Skeletal muscle tissue (tissue), 4 donors: ENCODE data around the gene GNG4. TPM values are rescaled to one million over a fixed set of nuclear protein-coding genes. Genes with fewer than 3 reads are reported as not detected.
"Not testable (repeated sequence)": the region's sequence is repeated elsewhere in the genome, so short reads cannot be mapped to it uniquely, and the experiment has no call there.

Source experiments
- H3K27ac ChIP-seq: one replicate; pipeline ENCODE4 v1.7.0; 2013; ENCODE audit warnings: mild to moderate bottlenecking, low read depth, low read length, inconsistent platforms
- H3K27me3 ChIP-seq, 3 donors: one replicate each; pipeline ENCODE4 v1.7.0; 2013; ENCODE audit warnings: low read length in 3 of 3; ENCODE audit not compliant: control insufficient read depth in 3 of 3, insufficient read depth in 3 of 3
- H3K36me3 ChIP-seq, 3 donors: one replicate each; pipeline ENCODE4 v1.7.0; 2013; ENCODE audit warnings: low read length in 3 of 3; ENCODE audit not compliant: control insufficient read depth in 3 of 3, insufficient read depth in 3 of 3
- H3K4me1 ChIP-seq, 3 donors: one replicate each; pipeline ENCODE4 v1.7.0; 2013; ENCODE audit warnings: low read length in 3 of 3, mild to moderate bottlenecking in 3 of 3; ENCODE audit not compliant: control insufficient read depth in 3 of 3, insufficient read depth in 3 of 3
- H3K4me3 ChIP-seq, 3 donors: one replicate each; pipeline ENCODE4 v1.7.0; 2013; ENCODE audit warnings: low read length in 3 of 3
- H3K9ac ChIP-seq, 3 donors: one replicate each; pipeline ENCODE4 v1.7.0; 2013; ENCODE audit warnings: low read length in 3 of 3, mild to moderate bottlenecking in 3 of 3, moderate library complexity in 2 of 3, low read depth in 1 of 3
- H3K9me3 ChIP-seq, 3 donors: one replicate each; pipeline ENCODE4 v1.7.0; 2013; ENCODE audit warnings: low read length in 3 of 3; ENCODE audit not compliant: control insufficient read depth in 3 of 3
- total RNA-seq: library from RNA; depleted of rRNA; stranded (reverse); fragments of >200 nt; gene quantifications from one replicate; pipeline ENCODE4 v1.2.3, GENCODE V29; 2014
- donor health status: Osteomylitis.

Gene GNG4
- total RNA-seq, 1 donor from 2014 or later, result 1.0 TPM

GRCh38 chr1:235628316-235629005, 21.1 kb downstream of the GNG4 start:
- Histone ChIP-seq H3K27me3 (peaks cover 0 to 6% (median 0%) of the 10 kb centered on the region in 3 donors), H3K9me3 (no peaks in the 10 kb centered on the region), H3K9ac (no peak overlapping the region), H3K4me3 (no peak overlapping the region), H3K27ac (no peak overlapping the region), H3K4me1 (no peaks in the 10 kb centered on the region), H3K36me3 (no peaks in the 10 kb centered on the region)

GRCh38 chr1:235625831-235626230, 23.8 kb downstream of the GNG4 start:
- H3K36me3 ChIP-seq, result no peaks in the 10 kb centered on the region
- no peak overlapping the region for H3K9ac ChIP-seq
- no peak overlapping the region for H3K4me3 ChIP-seq
- H3K27ac ChIP-seq, result no peak overlapping the region
- H3K27me3 ChIP-seq, result no peaks in the 10 kb centered on the region
- H3K9me3 ChIP-seq, result no peaks in the 10 kb centered on the region
- H3K4me1 ChIP-seq, result no peaks in the 10 kb centered on the region

GRCh38 chr1:235625340-235625739, 24.2 kb downstream of the GNG4 start:
- no peak overlapping the region for H3K27ac ChIP-seq
- no peaks in the 10 kb centered on the region for H3K27me3 ChIP-seq
- no peaks in the 10 kb centered on the region for H3K9me3 ChIP-seq
- H3K4me3 ChIP-seq, result no peak overlapping the region
- no peaks in the 10 kb centered on the region for H3K4me1 ChIP-seq
- H3K9ac ChIP-seq, result no peak overlapping the region
- H3K36me3 ChIP-seq, result no peaks in the 10 kb centered on the region

- Histone ChIP-seq H3K27me3 (no peaks in the 10 kb centered on the region), H3K27ac (no peak overlapping the region), H3K4me1 (no peaks in the 10 kb centered on the region), H3K9me3 (no peaks in the 10 kb centered on the region), H3K36me3 (no peaks in the 10 kb centered on the region), H3K9ac (no peak overlapping the region), H3K4me3 (no peak overlapping the region)
Observed at GRCh38 chr1:235624721-235625333, 24.8 kb downstream of the GNG4 start.

- Histone ChIP-seq H3K36me3 (no peaks in the 10 kb centered on the region), H3K4me1 (no peaks in the 10 kb centered on the region), H3K27ac (no peak overlapping the region), H3K27me3 (no peaks in the 10 kb centered on the region), H3K9ac (no peak overlapping the region), H3K4me3 (no peak overlapping the region), H3K9me3 (no peaks in the 10 kb centered on the region)
Observed at GRCh38 chr1:235622936-235623779, 26.4 kb downstream of the GNG4 start.

GRCh38 chr1:235619149-235619548, 30.4 kb downstream of the GNG4 start:
- not testable (repeated sequence) for H3K9me3 ChIP-seq, H3K27me3 ChIP-seq, H3K4me1 ChIP-seq, H3K4me3 ChIP-seq, H3K27ac ChIP-seq, H3K36me3 ChIP-seq, H3K9ac ChIP-seq

- Histone ChIP-seq H3K4me1 (no peaks in the 10 kb centered on the region), H3K9me3 (no peaks in the 10 kb centered on the region), H3K9ac (no peak overlapping the region), H3K36me3 (no peaks in the 10 kb centered on the region), H3K4me3 (no peak overlapping the region), H3K27ac (no peak overlapping the region), H3K27me3 (peaks cover 0 to 7% (median 0%) of the 10 kb centered on the region in 3 donors)
Observed at GRCh38 chr1:235617808-235618207, 31.8 kb downstream of the GNG4 start.

- Histone ChIP-seq H3K36me3 (no peaks in the 10 kb centered on the region), H3K4me1 (no peaks in the 10 kb centered on the region), H3K9me3 (no peaks in the 10 kb centered on the region), H3K9ac (no peak overlapping the region), H3K4me3 (no peak overlapping the region), H3K27ac (no peak overlapping the region), H3K27me3 (peaks cover 0 to 7% (median 0%) of the 10 kb centered on the region in 3 donors)
Observed at GRCh38 chr1:235617140-235617539, 32.4 kb downstream of the GNG4 start.

GRCh38 chr1:235614442-235614954, 35.1 kb downstream of the GNG4 start:
- Histone ChIP-seq H3K9ac (no peak overlapping the region), H3K4me1 (no peaks in the 10 kb centered on the region), H3K27me3 (peaks cover 0 to 7% (median 0%) of the 10 kb centered on the region in 3 donors), H3K9me3 (no peaks in the 10 kb centered on the region), H3K36me3 (no peaks in the 10 kb centered on the region), H3K4me3 (no peak overlapping the region), H3K27ac (no peak overlapping the region)

- Histone ChIP-seq H3K27ac (no peak overlapping the region), H3K27me3 (peaks cover 0 to 7% (median 0%) of the 10 kb centered on the region in 3 donors), H3K9me3 (no peaks in the 10 kb centered on the region), H3K4me3 (no peak overlapping the region), H3K36me3 (no peaks in the 10 kb centered on the region), H3K9ac (no peak overlapping the region), H3K4me1 (no peaks in the 10 kb centered on the region)
Observed at GRCh38 chr1:235613602-235614001, 36.0 kb downstream of the GNG4 start.
